Activated CD4-positive, CD25-positive, alpha-beta regulatory T cell treated with anti-CD3 and anti-CD28 coated beads, Interleukin-2, amount 50 U/mL, for 24 hours (primary cell): Measurements from ENCODE around the gene IL23R.

Source experiments
- ATAC-seq, 2 donors: fragments of 150-1000 bp; cut with Tn5 transposase; one replicate each; pipeline ENCODE4 v1.10.0; 2021; ENCODE audit warnings: mild to moderate bottlenecking in 1 of 2, moderate library complexity in 1 of 2

IL23R gene

DNA sequence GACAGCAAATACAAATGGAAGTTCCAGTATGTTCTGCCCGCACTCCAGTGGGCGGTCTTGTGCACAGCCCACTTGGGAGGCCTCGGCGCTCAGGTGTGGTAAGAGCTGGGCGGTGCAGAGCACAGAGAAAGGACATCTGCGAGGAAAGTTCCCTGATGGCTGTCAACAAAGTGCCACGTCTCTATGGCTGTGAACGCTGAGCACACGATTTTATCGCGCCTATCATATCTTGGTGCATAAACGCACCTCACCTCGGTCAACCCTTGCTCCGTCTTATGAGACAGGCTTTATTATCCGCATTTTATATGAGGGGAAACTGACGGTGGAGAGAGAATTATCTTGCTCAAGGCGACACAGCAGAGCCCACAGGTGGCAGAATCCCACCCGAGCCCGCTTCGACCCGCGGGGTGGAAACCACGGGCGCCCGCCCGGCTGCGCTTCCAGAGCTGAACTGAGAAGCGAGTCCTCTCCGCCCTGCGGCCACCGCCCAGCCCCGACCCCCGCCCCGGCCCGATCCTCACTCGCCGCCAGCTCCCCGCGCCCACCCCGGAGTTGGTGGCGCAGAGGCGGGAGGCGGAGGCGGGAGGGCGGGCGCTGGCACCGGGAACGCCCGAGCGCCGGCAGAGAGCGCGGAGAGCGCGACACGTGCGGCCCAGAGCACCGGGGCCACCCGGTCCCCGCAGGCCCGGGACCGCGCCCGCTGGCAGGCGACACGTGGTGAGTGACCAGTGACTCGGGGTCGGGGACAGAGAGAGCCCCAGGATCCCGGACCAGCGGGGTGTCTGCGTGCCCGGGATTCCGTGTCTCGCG lies 141.2 kb downstream of the IL23R start, which contains the start of gene IL12RB2:
IL12RB2 (plus strand) TSS at position 623 of the 810 bp plus-strand sequence. CDS start 12,496 bp downstream, outside the sequence.
- peak; percentile 64 to 67 for ATAC-seq

DNA sequence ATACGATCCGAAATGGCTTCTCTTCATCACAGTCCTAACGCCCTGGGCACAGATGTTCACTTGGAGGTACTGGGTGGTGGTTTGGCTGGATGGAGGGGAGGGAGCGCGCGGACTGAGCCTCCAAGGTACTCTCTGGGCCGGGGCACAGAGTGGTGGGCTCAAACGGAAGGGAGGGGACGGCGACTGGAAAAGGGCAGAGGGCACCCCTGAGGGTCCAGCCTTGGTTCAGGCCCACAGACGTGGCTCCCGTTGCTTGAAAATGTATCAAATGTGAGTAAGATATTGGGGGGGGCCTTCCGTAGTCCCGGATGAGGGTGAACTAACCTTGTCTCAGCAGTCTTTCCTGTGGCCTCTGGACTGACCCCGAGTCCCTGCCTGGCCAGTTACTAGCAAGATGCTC lies 141.9 kb downstream of the IL23R start:
- ATAC-seq: peak in 1 of 2 donors; percentile 2
